GM12891 (cell line): ENCODE results near the gene FAM163B.

Experiments used
- PAX5 ChIP-seq: IDR thresholded peaks from 2 replicates; pipeline ENCODE4 v1.6.1; 2011; ENCODE audit warnings: low read length, moderate library complexity, mild to moderate bottlenecking; ENCODE audit not compliant: insufficient read depth, severe bottlenecking
- POLR2A ChIP-seq: IDR thresholded peaks from 2 replicates; pipeline ENCODE4 v1.6.1; 2011; ENCODE audit warnings: low read depth, low read length, control low read depth
- POLR2AphosphoS5 ChIP-seq: IDR thresholded peaks from 2 replicates; pipeline ENCODE4 v1.6.1; 2011; ENCODE audit warnings: low read depth, low read length, control low read depth
- POU2F2 ChIP-seq: IDR thresholded peaks from 2 replicates; pipeline ENCODE4 v1.6.1; 2011; ENCODE audit warnings: low read depth, mild to moderate bottlenecking, control low read depth, low read length, moderate library complexity
- SPI1 ChIP-seq: IDR thresholded peaks from 2 replicates; pipeline ENCODE4 v1.6.1; 2011; ENCODE audit warnings: low read depth, low read length, control low read depth
- TAF1 ChIP-seq: IDR thresholded peaks from 2 replicates; pipeline ENCODE4 v1.6.1; 2011; ENCODE audit warnings: low read depth, low read length, control low read depth

DNA sequence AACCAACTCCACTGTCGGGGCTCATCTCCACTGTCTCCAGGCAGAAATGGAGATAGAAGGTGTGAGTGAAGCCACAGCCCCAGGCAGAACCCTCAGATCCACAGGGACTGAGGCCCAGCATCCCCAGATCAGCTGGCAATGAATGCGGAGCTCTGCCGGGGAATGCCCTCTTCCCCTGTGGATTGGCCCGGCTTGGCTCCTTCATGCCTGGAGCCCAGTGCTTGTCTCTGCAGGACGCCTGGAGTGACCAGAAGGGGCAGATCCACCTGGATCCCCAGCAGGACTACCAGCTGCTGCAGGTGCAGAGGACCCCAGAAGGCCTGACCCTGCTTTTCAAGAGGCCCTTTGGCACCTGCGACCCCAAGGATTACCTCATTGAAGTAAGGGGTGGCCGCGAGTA, 30.4 kb upstream of the FAM163B start:
- TF ChIP-seq POLR2A: no peak
- TF ChIP-seq SPI1: no peak
- no peak for TF ChIP-seq POLR2AphosphoS5
- TF ChIP-seq TAF1: no peak
- TF ChIP-seq PAX5: no peak
- TF ChIP-seq POU2F2: no peak
